ENCODE measurements around the gene GID4. TPM values are rescaled to one million over a fixed set of nuclear protein-coding genes. Genes with fewer than 3 reads are reported as not detected.
A peak's percentile ranks its signal among the peaks of the same experiment; 100 is the strongest.

The GID4 gene
- total and polyA plus RNA-seq, 2 of the 13 experiments (the other 11 are each of a cell fraction or from before 2014, with no cell fraction given), result 4.3 to 6.1 TPM

- TF ChIP-seq STAT6 (CRISPR knock-in tag; IDR thresholded peaks at IDR 0.05; ENCODE audit: borderline replicate concordance) (no peak; the same call in 1 of the 2 replicates), ZNF557 (CRISPR knock-in tag; IDR thresholded peaks at IDR 0.05) (0 out of 2 replicates have a peak, but pooled peaks have one; percentile 32), HOMEZ (CRISPR knock-in tag; IDR thresholded peaks at IDR 0.05; ENCODE audit: low read depth) (no peak), ZNF777 (CRISPR knock-in tag; IDR thresholded peaks at IDR 0.05) (peak; percentile 35; the same call in 1 of the 2 replicates), ZNF567 (CRISPR knock-in tag; IDR thresholded peaks at IDR 0.05; ENCODE audit: borderline replicate concordance) (no peak), RBAK (CRISPR knock-in tag; IDR thresholded peaks at IDR 0.05) (no peak), BHLHE40 (IDR thresholded peaks at IDR 0.05; ENCODE audit: low read length) (peak; percentile 37; the same call in 1 of the 2 replicates), SMARCC2 (IDR thresholded peaks at IDR 0.05) (no peak), PRDM15 (CRISPR knock-in tag; IDR thresholded peaks at IDR 0.05) (0 out of 2 replicates have a peak, but pooled peaks have one; percentile 21), CC2D1A (CRISPR knock-in tag; IDR thresholded peaks at IDR 0.05) (no peak), ZNF44 (CRISPR knock-in tag; IDR thresholded peaks at IDR 0.05) (no peak), ELK4 (CRISPR knock-in tag; IDR thresholded peaks at IDR 0.05; ENCODE audit: borderline replicate concordance) (no peak), CREM (IDR thresholded peaks at IDR 0.05) (peak; percentile 93), CREM (CRISPR knock-in tag; IDR thresholded peaks at IDR 0.05) (peak; percentile 59; the same call in 1 of the 2 replicates), ZNF687 (CRISPR knock-in tag; IDR thresholded peaks at IDR 0.05) (peak; percentile 76), ZNF543 (CRISPR knock-in tag; IDR thresholded peaks at IDR 0.05) (no peak)
These were observed at the start of gene GID4, which contains the start of gene ATPAF2 (continued) for GRCh38 chr17:18038861-18039534.

All from HepG2 (cell line).